ENCODE measurements around the gene DNMBP.

GRCh38 chr10:99850021-99850766 is 159.6 kb downstream of the DNMBP start:
- no peak for TF ChIP-seq CTCF (IDR thresholded peaks at IDR 0.05)
- no peak for TF ChIP-seq POLR2A (IDR thresholded peaks at IDR 0.05)
- no peak for TF ChIP-seq POLR2AphosphoS5 (IDR thresholded peaks at IDR 0.05)

Data from sigmoid colon (tissue), 4 donors.